Neuronal stem cell (in vitro differentiated cells): ENCODE measurements around the gene TSHZ1.

ENCODE experiments used
- DNase-seq: peaks from one replicate; pipeline ENCODE4 v3.0.0-alpha.2; 2013; ENCODE audit warnings: low spot score
- H2AFZ ChIP-seq: one replicate; pipeline ENCODE4 v1.6.1; 2013; ENCODE audit warnings: mild to moderate bottlenecking, low read length, inconsistent platforms
- H2AK5ac ChIP-seq: 2 replicates; pipeline ENCODE4 v1.6.1; 2013; ENCODE audit warnings: low read depth, mild to moderate bottlenecking, inconsistent platforms, low read length, moderate library complexity, mixed read lengths
- H2BK120ac ChIP-seq: 2 replicates; pipeline ENCODE4 v1.6.1; 2013; ENCODE audit warnings: low read depth, mild to moderate bottlenecking, inconsistent platforms, low read length, moderate library complexity, mixed read lengths
- H2BK12ac ChIP-seq: one replicate; pipeline ENCODE4 v1.6.1; 2013; ENCODE audit warnings: low read length, inconsistent platforms
- H2BK15ac ChIP-seq: 2 replicates; pipeline ENCODE4 v1.6.1; 2013; ENCODE audit warnings: mild to moderate bottlenecking, low read length, inconsistent platforms, mixed read lengths
- H2BK5ac ChIP-seq: one replicate; pipeline ENCODE4 v1.6.1; 2013; ENCODE audit warnings: inconsistent platforms, mild to moderate bottlenecking, low read length, moderate library complexity
- H3K14ac ChIP-seq: one replicate; pipeline ENCODE4 v1.6.1; 2013; ENCODE audit warnings: low read length, inconsistent platforms
- H3K18ac ChIP-seq: 2 replicates; pipeline ENCODE4 v1.6.1; 2013; ENCODE audit warnings: low read length, inconsistent platforms
- H3K23ac ChIP-seq: 2 replicates; pipeline ENCODE4 v1.6.1; 2013; ENCODE audit warnings: low read depth, mild to moderate bottlenecking, mixed read lengths, low read length, inconsistent platforms; ENCODE audit not compliant: poor library complexity
- H3K27ac ChIP-seq: replicated peaks from 3 replicates; pipeline ENCODE4 v1.5.1; 2013; ENCODE audit warnings: low read length, inconsistent platforms
- H3K27me3 ChIP-seq, 3 experiments: 2 replicates each; pipeline ENCODE4 v1.6.1; 2013; ENCODE audit warnings: low read length in 3 of 3, mild to moderate bottlenecking in 2 of 3, inconsistent platforms in 1 of 3, low read depth in 1 of 3, mixed read lengths in 1 of 3, moderate library complexity in 1 of 3; ENCODE audit not compliant: control insufficient read depth in 3 of 3, insufficient read depth in 3 of 3
- H3K36me3 ChIP-seq, 2 donors: replicated peaks in 1 of 2; 2 replicates each; pipeline ENCODE4 v1.6.1; 2013; ENCODE audit warnings: low read length in 2 of 2; ENCODE audit not compliant: control insufficient read depth in 2 of 2, insufficient read depth in 2 of 2
- H3K4ac ChIP-seq: 2 replicates; pipeline ENCODE4 v1.6.1; 2013; ENCODE audit warnings: inconsistent platforms, mild to moderate bottlenecking, low read length, moderate library complexity
- H3K4me1 ChIP-seq, 2 donors: 1 replicate in 1 of 2; 2 replicates in 1 of 2; pipeline ENCODE4 v1.6.1; 2013; ENCODE audit warnings: low read length in 2 of 2, low read depth in 1 of 2; ENCODE audit not compliant: control insufficient read depth in 2 of 2, insufficient read depth in 1 of 2
- H3K4me2 ChIP-seq: one replicate; pipeline ENCODE4 v1.6.1; 2013; ENCODE audit warnings: mild to moderate bottlenecking, low read length, inconsistent platforms; ENCODE audit not compliant: insufficient read depth, poor library complexity, severe bottlenecking
- H3K4me3 ChIP-seq, 2 donors: 2 replicates each; pipeline ENCODE4 v1.5.1; 2013; ENCODE audit warnings: low read length in 2 of 2, mild to moderate bottlenecking in 2 of 2, inconsistent platforms in 1 of 2, moderate library complexity in 1 of 2
- H3K79me1 ChIP-seq: one replicate; pipeline ENCODE4 v1.6.1; 2013; ENCODE audit warnings: low read depth, mild to moderate bottlenecking, inconsistent platforms, low read length, moderate library complexity
- H3K9ac ChIP-seq: one replicate; pipeline ENCODE4 v1.6.1; 2013; ENCODE audit warnings: mild to moderate bottlenecking, low read depth, low read length, inconsistent platforms; ENCODE audit not compliant: poor library complexity
- H3K9me3 ChIP-seq, 2 donors: replicated peaks in 1 of 2; 2 replicates each; pipeline versions ENCODE3 to v1.6.1; 2013; ENCODE audit warnings: low read length in 2 of 2, mild to moderate bottlenecking in 2 of 2, inconsistent platforms in 1 of 2, low read depth in 1 of 2, mixed read lengths in 1 of 2, moderate library complexity in 1 of 2; ENCODE audit not compliant: control insufficient read depth in 2 of 2, insufficient read depth in 1 of 2
- H4K8ac ChIP-seq: one replicate; pipeline ENCODE4 v1.6.1; 2013; ENCODE audit warnings: low read depth, mild to moderate bottlenecking, inconsistent platforms, low read length, moderate library complexity
- H4K91ac ChIP-seq: one replicate; pipeline ENCODE4 v1.6.1; 2013; ENCODE audit warnings: low read length, low read depth, mild to moderate bottlenecking, inconsistent platforms; ENCODE audit not compliant: poor library complexity
- whole genome bisulfite sequencing, 2 donors: extraction: QIAGEN DNeasy Blood & Tissue Kit; methylation state at CpG; one replicate each; pipeline ENCODE4 v1.1.7; 2013; ENCODE audit warnings: missing lambda C conversion rate in 2 of 2, mixed read lengths in 1 of 2; ENCODE audit not compliant: insufficient read length in 2 of 2, insufficient replicate concordance in 1 of 2; ENCODE audit errors: extremely low coverage in 2 of 2; 5-methylcytosine and 5-hydroxymethylcytosine counted together

The TSHZ1 gene

DNA sequence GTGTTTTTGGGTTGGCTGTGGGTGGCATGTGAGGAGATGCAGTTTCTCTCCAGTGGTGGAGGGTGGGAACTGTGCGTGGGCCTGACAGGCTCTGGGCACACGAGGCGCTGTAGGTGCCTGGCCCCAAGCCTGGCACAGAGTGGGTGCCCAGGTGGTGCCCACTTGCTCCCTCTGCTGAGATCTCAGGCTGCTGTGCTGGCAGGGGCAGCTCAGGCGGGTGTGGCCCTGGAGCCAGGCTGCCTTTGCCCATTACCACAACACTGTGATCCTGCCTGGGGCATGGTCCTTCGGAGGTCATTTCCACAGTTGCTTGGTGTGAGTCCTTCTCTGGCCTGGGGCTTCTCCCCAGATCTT, 20.4 kb downstream of the TSHZ1 start:
- Histone ChIP-seq H4K91ac (no peak overlapping the region), H2BK120ac (no peak overlapping the region), H2AFZ (no peak overlapping the region), H3K9ac (peak overlapping the region; percentile 33), H2BK12ac (peak overlapping the region; percentile 78), H3K18ac (peak overlapping the region; percentile 68), H3K36me3 (no peaks in the 10 kb centered on the region), H4K8ac (no peak overlapping the region), H3K27ac (no peak overlapping the region), H3K9me3 (no peaks in the 10 kb centered on the region), H3K23ac (peak overlapping the region; percentile 61), H3K4me1 (peaks cover 5 to 24% of the 10 kb centered on the region in 2 donors), H3K27me3 (no peaks in the 10 kb centered on the region), H2BK5ac (no peak overlapping the region), H3K4me3 (no peak overlapping the region), H3K4ac (no peak overlapping the region), H3K4me2 (no peak overlapping the region), H3K14ac (peak overlapping the region; percentile 47), H2AK5ac (no peak overlapping the region), H3K79me1 (no peaks in the 10 kb centered on the region), H2BK15ac (no peak overlapping the region)
- WGBS, 2 donors, result no CpG with 5 or more reads among the region's 5 CpGs
- no peak for DNase-seq

DNA sequence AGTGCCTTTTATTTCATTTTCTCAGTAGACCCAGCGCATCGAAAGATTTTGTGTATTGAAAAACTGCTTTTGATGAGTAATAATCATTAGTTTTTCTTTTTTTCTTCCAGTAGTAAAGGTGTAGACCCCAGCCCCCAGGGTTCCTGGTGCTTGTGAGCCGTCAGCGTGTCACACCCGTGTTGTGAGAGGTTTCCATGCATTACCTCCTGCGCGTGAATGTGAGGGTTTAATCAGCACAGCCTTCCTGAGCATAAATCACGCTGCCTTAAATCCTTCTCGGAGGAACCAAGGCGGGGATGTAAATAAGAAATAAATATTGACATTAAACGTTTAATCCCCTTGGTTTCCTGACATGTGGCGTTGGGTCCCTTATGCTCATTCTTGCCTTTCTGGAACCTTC, 24.3 kb downstream of the TSHZ1 start:
- Histone ChIP-seq H3K36me3 (no peaks in the 10 kb centered on the region), H2BK120ac (no peak overlapping the region), H3K9me3 (no peaks in the 10 kb centered on the region), H2AK5ac (no peak overlapping the region), H2AFZ (no peak overlapping the region), H3K9ac (no peak overlapping the region), H3K4me3 (no peak overlapping the region), H3K27me3 (no peaks in the 10 kb centered on the region), H4K8ac (no peak overlapping the region), H2BK15ac (no peak overlapping the region), H3K79me1 (no peaks in the 10 kb centered on the region), H3K18ac (no peak overlapping the region), H4K91ac (no peak overlapping the region), H3K27ac (no peak overlapping the region), H2BK12ac (no peak overlapping the region), H2BK5ac (no peak overlapping the region), H3K4me1 (no peaks in the 10 kb centered on the region), H3K4me2 (no peak overlapping the region), H3K4ac (no peak overlapping the region), H3K14ac (no peak overlapping the region), H3K23ac (no peak overlapping the region)
- WGBS, 2 donors, result no CpG with 5 or more reads among the region's 12 CpGs
- no peak for DNase-seq

DNA sequence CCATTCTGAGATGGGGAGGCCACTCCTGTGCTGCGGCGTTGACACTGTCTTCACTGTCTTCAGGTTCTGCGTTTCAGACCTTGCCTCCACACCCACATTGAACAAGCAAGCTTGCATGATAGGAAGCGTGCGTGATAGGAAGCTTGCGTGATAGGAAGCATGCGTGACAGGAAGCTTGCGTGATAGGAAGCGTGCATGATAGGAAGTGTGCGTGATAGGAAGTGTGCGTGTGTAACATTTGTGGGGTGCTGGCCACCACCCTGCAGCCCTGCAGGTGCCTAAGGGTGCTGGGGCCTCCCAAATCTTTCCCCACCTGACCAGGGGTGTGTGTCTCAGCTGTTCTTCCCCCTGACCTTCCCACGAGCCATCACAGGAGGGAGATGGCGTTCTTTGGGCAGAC, 25.3 kb downstream of the TSHZ1 start:
- H3K18ac ChIP-seq, result peak overlapping the region; percentile 77
- WGBS, 2 donors, result 100% methylated on average over 3 of the region's 13 CpGs; no CpG with 5 or more reads in 1 of the 2 donors
- H2BK5ac ChIP-seq, result no peak overlapping the region
- H3K36me3 ChIP-seq, result no peaks in the 10 kb centered on the region
- peaks cover 0 to 3% of the 10 kb centered on the region in 2 donors for H3K9me3 ChIP-seq
- no peak overlapping the region for H4K8ac ChIP-seq
- H2AK5ac ChIP-seq, result no peak overlapping the region
- no peak overlapping the region for H2AFZ ChIP-seq
- H3K27ac ChIP-seq, result no peak overlapping the region
- H3K79me1 ChIP-seq, result no peaks in the 10 kb centered on the region
- H3K4me2 ChIP-seq, result no peak overlapping the region
- H2BK12ac ChIP-seq, result no peak overlapping the region
- no peaks in the 10 kb centered on the region for H3K4me1 ChIP-seq
- no peak overlapping the region for H4K91ac ChIP-seq
- H3K4ac ChIP-seq, result no peak overlapping the region
- H2BK120ac ChIP-seq, result no peak overlapping the region
- H3K9ac ChIP-seq, result peak overlapping the region; percentile 12
- DNase-seq, result no peak
- H3K27me3 ChIP-seq, result no peaks in the 10 kb centered on the region
- H3K14ac ChIP-seq, result no peak overlapping the region
- no peak overlapping the region for H3K4me3 ChIP-seq
- peak overlapping the region; percentile 22 for H3K23ac ChIP-seq
- no peak overlapping the region for H2BK15ac ChIP-seq

DNA sequence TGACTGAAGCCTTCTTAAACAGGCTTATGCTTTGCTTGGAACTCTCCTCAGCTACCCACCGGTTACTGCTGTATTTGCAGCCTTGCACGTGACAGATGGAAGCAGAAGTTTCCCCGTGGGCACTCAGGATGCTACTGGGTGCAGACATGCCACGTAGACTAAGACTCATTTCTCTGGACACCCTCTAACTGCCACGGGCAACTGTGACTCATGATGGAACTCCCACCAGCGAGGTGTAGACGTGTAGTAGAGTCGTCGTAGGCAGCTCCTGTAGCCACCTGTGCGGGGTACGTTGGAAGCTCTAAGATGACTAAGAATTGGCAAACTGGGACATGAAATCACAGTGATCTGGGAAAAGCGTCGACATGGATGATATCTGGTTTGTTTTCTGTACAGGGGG, 27.5 kb downstream of the TSHZ1 start:
- no peak overlapping the region for H2BK15ac ChIP-seq
- peaks cover 0 to 3% of the 10 kb centered on the region in 2 donors for H3K9me3 ChIP-seq
- no peak overlapping the region for H3K27ac ChIP-seq
- no peak overlapping the region for H3K9ac ChIP-seq
- no peak overlapping the region for H3K4me2 ChIP-seq
- no peak overlapping the region for H2BK120ac ChIP-seq
- H3K23ac ChIP-seq, result no peak overlapping the region
- H3K79me1 ChIP-seq, result no peaks in the 10 kb centered on the region
- no CpG with 5 or more reads among the region's 13 CpGs for WGBS, 2 donors
- H3K27me3 ChIP-seq, result no peaks in the 10 kb centered on the region
- H4K91ac ChIP-seq, result no peak overlapping the region
- no peak overlapping the region for H3K4ac ChIP-seq
- no peak overlapping the region for H2AK5ac ChIP-seq
- H2AFZ ChIP-seq, result no peak overlapping the region
- H3K4me3 ChIP-seq, result no peak overlapping the region
- no peaks in the 10 kb centered on the region for H3K4me1 ChIP-seq
- DNase-seq, result no peak
- H4K8ac ChIP-seq, result no peak overlapping the region
- H3K18ac ChIP-seq, result no peak overlapping the region
- no peak overlapping the region for H2BK12ac ChIP-seq
- H3K36me3 ChIP-seq, result no peaks in the 10 kb centered on the region
- no peak overlapping the region for H2BK5ac ChIP-seq
- no peak overlapping the region for H3K14ac ChIP-seq
